Heart left ventricle (tissue), 16 donors: ENCODE data around the gene EDEM1. TPM values are rescaled to one million over a fixed set of nuclear protein-coding genes. Genes with fewer than 3 reads are reported as not detected.

Experiments
- ATAC-seq, 4 donors: fragments of 200-7000 bp; cut with Tn5 transposase; one replicate each; pipeline ENCODE4 v1.9.1; 2020 to 2022; ENCODE audit warnings: moderate library complexity in 4 of 4, mild to moderate bottlenecking in 3 of 4, moderate number of reproducible peaks in 1 of 4
- DNase-seq, 5 donors: peaks; one replicate each; pipeline ENCODE4 v3.0.0-alpha.2; 2020
- H3K27ac ChIP-seq, 12 donors: fragments of 200-600 bp; sonication (generic) in 4 of 12; one replicate each; pipeline versions ENCODE4 v1.5.0 to v1.8.0; 2016 to 2022; ENCODE audit warnings: mild to moderate bottlenecking in 2 of 12
- H3K27me3 ChIP-seq, 9 donors: fragments of 200-600 bp; sonication (generic) in 2 of 9; one replicate each; pipeline versions ENCODE4 v1.5.1 to v1.8.0; 2016 to 2022; ENCODE audit warnings: mild to moderate bottlenecking in 3 of 9
- H3K36me3 ChIP-seq, 9 donors: fragments of 200-600 bp; sonication (generic) in 2 of 9; one replicate each; pipeline versions ENCODE4 v1.5.0 to v1.8.0; 2018 to 2022; ENCODE audit warnings: mild to moderate bottlenecking in 2 of 9
- H3K4me1 ChIP-seq, 12 donors: fragments of 200-600 bp; sonication (generic) in 4 of 12; one replicate each; pipeline versions ENCODE4 v1.5.0 to v1.8.0; 2016 to 2022; ENCODE audit warnings: mild to moderate bottlenecking in 3 of 12
- H3K4me3 ChIP-seq, 12 donors: fragments of 200-600 bp; sonication (generic) in 4 of 12; one replicate each; pipeline versions ENCODE4 v1.5.0 to v1.8.0; 2017 to 2022; ENCODE audit warnings: mild to moderate bottlenecking in 9 of 12, moderate library complexity in 4 of 12
- H3K9me3 ChIP-seq, 12 donors: fragments of 200-600 bp; sonication (generic) in 4 of 12; one replicate each; pipeline versions ENCODE4 v1.5.0 to v1.8.0; 2016 to 2022; ENCODE audit warnings: mild to moderate bottlenecking in 1 of 12
- CTCF ChIP-seq, 12 donors: fragments of 200-600 bp; sonication (generic) in 4 of 12; IDR thresholded peaks; one replicate each; pipeline versions ENCODE4 v1.5.0 to v1.8.0; 2018 to 2022; ENCODE audit warnings: antibody characterized with exemption in 12 of 12, mild to moderate bottlenecking in 5 of 12
- POLR2A ChIP-seq, 2 donors: fragments of 450-650 bp; IDR thresholded peaks; one replicate each; pipeline ENCODE4 v1.6.1; 2017; ENCODE audit warnings: antibody characterized with exemption in 2 of 2, mild to moderate bottlenecking in 2 of 2, moderate library complexity in 2 of 2
- WGBS, 4 donors: extraction: QIAGEN DNeasy Blood & Tissue Kit in 2 of 4; methylation state at CpG; one replicate each; pipeline versions ENCODE4 v1.1.5 to v1.1.7; 2013 to 2018; 5-methylcytosine and 5-hydroxymethylcytosine counted together
- intact Hi-C, 10 donors: fragments of 100-400 bp; cut with DNase I; formaldehyde crosslinking; loops; one replicate each; pipeline versions ENCODE4 v1.11.1 to v1.14.2; 2022
- polyA plus RNA-seq, 2 donors: library from polyadenylated mRNA; stranded (reverse); fragments of 200-250 nt; gene quantifications; one replicate each; pipeline ENCODE4 v1.2.3, GENCODE V29; 2013
- total RNA-seq, 9 donors: library from RNA; depleted of rRNA in 2 of 9; stranded (reverse); fragments of >200 nt in 2 of 9; fragmentation: NEBNext Ultra II Directional in 3 of 9; extraction: Animal tissue kit (Norgen Biotek cat#: 25700) in 3 of 9; gene quantifications; one replicate each; pipeline versions ENCODE4 v1.1.0 to v1.2.4, GENCODE V29; 2016 to 2023
- donor health status: ischemic (EF 13 %, LVEDD 7.1; RV severe dilation, severe dysfunction).
- donor health status: healthy with polysubstance abuse.
- donor health status: DM: no; HTN: yes; CAD: no.
- donor health status: DM: no; HTN: no; CAD: no.
- donor health status: ischemic (EF 25% LVEDD 6.9; RV normal size, moderate dysfunction).
- donor health status: ischemic (EF 25% LVEDD 5.7; RV mildly dilated, moderate dysfunction).
- donor health status: healthy.
- donor health status: DM: yes; HTN: yes; CAD: no.
- donor health status: ischemic (EF 35%, LVEDD 5.7; RV mildly dilated, moderate dysfunction).
- donor health status: nonischemic (EF 11% LVEDD 7.7; RV severe dilation, severe dysfunction).
- donor health status: DM: yes; HTN: yes; CAD: no.
- donor health status: PGD.
- donor health status: ischemic (EF 29% LVEDD 5.4; RV normal size, mild dysfunction).
- donor health status: nonischemic (EF 23%, LVEDD 6.1; RV moderate dilation, normal function).

The EDEM1 gene
- total and polyA plus RNA-seq, 11 donors: 1.9 to 24.6 (median 9.5) TPM

DNA sequence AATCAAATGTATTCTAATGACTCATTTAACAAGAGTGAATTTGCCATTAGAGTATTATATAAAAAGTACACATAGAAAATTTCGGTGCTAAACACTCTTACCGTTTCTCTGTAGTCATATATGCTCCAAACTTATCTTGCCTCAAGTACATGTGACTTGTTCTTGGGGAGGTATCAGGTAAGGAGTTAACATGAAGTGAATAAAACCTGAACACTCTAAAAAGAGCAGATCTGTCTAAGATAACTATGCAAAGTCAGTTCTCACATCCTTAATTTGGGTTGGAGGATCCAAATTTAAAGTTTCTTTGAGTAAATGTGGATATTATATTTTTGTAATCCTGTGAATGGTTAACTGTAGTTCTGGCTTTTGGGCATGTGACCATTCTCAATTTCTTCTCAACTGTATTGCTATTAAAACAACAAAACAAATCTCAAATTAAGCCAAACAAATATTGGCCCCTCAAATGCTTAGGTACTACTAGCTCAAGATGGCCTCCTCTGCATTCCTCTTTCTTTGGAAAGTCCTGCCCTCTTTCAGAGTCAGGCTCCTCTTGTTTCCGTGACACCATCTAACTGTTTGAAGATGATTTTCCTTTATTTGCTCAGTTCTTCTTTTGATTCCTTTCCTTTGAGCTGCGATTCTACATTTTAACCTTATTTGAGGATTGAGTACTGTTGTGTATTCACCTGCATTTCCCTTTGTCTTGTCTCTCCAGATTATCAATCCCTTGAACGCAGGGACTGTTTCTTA, 4.2 kb downstream of the EDEM1 start:
- no peak for TF ChIP-seq POLR2A (IDR thresholded peaks at IDR 0.05)
- no peak for TF ChIP-seq CTCF (IDR thresholded peaks at IDR 0.05)
- intact Hi-C loops: no loop called here
- Histone ChIP-seq H3K36me3 (peaks cover 0 to 12% (median 0%) of the 10 kb centered on the region in 9 donors), H3K4me1 (peaks cover 0 to 85% (median 30%) of the 10 kb centered on the region in 12 donors), H3K9me3 (no peaks in the 10 kb centered on the region), H3K27ac (peak overlapping the region in 1 of 12 donors; percentile 68), H3K27me3 (no peaks in the 10 kb centered on the region), H3K4me3 (peak overlapping the region in 1 of 12 donors; percentile 99)
- 86 to 89% (median 86%) methylated on average over 5 of the region's 5 CpGs for WGBS, 4 donors
- ATAC-seq (no peak), DNase-seq (no peak)

- H3K4me1 ChIP-seq: peaks cover 0 to 91% (median 32%) of the 10 kb centered on the region in 12 donors
- no peaks in the 10 kb centered on the region for H3K27me3 ChIP-seq
- peaks cover 0 to 12% (median 0%) of the 10 kb centered on the region in 9 donors for H3K36me3 ChIP-seq
- peak overlapping the region in 1 of 12 donors; percentile 68 for H3K27ac ChIP-seq
- intact Hi-C loops: no loop called here
- ATAC-seq: no peak
- 93 to 100% (median 95%) methylated on average over 3 of the region's 3 CpGs for WGBS, 4 donors
- DNase-seq: no peak
- no peak for TF ChIP-seq CTCF (IDR thresholded peaks at IDR 0.05)
- TF ChIP-seq POLR2A (IDR thresholded peaks at IDR 0.05): no peak
- H3K4me3 ChIP-seq: no peak overlapping the region
- no peaks in the 10 kb centered on the region for H3K9me3 ChIP-seq
Observed at GRCh38 chr3:5192571-5193365, 5.3 kb downstream of the EDEM1 start.

GRCh38 chr3:5194341-5194740, 6.8 kb downstream of the EDEM1 start:
- Histone ChIP-seq H3K27ac (peak overlapping the region in 2 of 12 donors; percentile 27 to 81), H3K36me3 (peaks cover 0 to 23% (median 0%) of the 10 kb centered on the region in 9 donors), H3K27me3 (no peaks in the 10 kb centered on the region), H3K9me3 (no peaks in the 10 kb centered on the region), H3K4me1 (peaks cover 0 to 100% (median 26%) of the 10 kb centered on the region in 12 donors), H3K4me3 (no peak overlapping the region)
- TF ChIP-seq POLR2A (IDR thresholded peaks at IDR 0.05) (no peak), CTCF (IDR thresholded peaks at IDR 0.05) (no peak)
- WGBS, 4 donors: 64 to 73% (median 69%) methylated on average over 2 of the region's 2 CpGs
- ATAC-seq (no peak), DNase-seq (no peak)
- intact Hi-C loops: no loop called here
